ENCODE data around the gene EAPP. TPM values are rescaled to one million over a fixed set of nuclear protein-coding genes. Genes with fewer than 3 reads are reported as not detected.
A peak's percentile ranks its signal among the peaks of the same experiment; 100 is the strongest.
"Not testable (repeated sequence)": the region's sequence is repeated elsewhere in the genome, so short reads cannot be mapped to it uniquely, and the experiment has no call there.

Gene EAPP, protein sequence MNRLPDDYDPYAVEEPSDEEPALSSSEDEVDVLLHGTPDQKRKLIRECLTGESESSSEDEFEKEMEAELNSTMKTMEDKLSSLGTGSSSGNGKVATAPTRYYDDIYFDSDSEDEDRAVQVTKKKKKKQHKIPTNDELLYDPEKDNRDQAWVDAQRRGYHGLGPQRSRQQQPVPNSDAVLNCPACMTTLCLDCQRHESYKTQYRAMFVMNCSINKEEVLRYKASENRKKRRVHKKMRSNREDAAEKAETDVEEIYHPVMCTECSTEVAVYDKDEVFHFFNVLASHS
- total RNA-seq (2014; rRNA removed; shearing (Covaris generic)), result 41.3 and 54.1 TPM in 2 replicates

DNA sequence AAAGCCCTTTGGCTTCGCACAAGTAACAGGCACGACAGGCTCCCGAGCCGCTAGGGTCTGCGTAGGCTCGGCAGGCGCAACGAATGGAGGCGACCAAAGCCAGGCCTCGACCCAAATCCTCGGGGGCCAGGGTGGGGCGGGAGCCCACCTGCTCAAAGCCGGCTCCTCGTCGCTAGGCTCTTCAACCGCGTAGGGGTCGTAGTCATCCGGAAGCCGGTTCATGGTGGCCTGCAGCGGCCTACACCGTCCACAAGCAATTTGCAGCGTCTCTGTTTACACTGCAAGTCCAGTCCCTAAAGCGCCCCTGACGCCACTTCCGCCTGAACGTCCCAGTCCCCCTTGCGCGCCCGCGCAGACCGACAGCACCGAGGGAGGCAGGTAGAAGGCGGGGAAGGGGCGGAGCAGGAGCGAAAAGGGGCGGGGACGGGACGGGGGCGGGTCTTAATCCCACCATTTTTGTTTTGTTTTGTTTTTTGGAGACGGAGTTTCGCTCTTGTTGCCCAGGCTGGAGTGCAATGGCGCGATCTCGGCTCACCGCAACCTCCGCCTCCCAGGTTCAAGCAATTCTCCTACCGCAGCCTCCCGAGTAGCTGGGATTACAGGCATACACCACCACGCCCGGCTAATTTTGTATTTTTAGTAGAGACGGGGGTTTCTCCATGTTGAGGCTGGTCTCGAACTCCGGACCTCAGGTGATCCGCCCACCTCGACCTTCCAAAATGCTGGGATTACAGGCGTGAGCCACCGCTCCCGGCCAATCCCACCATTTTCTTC is at the start of gene EAPP:
EAPP (minus strand) TSS at position 295 of the 774 bp plus-strand sequence; CDS start at position 222, 73 bp downstream.
- DNase-seq (ENCODE audit: low read depth), result peak; percentile 95

DNA sequence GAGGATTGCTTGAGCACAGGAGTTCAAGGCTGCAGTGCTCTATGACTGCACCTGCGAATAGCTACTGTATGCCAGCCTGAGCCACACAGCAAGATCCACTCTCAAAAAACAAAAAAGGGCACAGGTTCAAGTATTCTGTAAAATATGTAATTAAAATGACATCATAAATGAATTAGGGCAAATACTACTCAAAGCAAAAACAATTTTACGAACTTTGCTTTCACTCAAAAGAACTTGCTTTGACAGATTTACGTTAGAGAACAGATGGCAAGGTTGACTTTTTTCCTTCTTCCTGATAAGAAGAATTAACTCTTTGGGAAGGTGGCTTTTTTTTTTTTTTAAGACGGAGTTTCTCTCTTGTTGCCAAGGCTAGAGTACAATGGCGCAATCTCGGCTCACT is 44.0 kb upstream of the EAPP start:
- no peak for DNase-seq (ENCODE audit: low read depth)

DNA sequence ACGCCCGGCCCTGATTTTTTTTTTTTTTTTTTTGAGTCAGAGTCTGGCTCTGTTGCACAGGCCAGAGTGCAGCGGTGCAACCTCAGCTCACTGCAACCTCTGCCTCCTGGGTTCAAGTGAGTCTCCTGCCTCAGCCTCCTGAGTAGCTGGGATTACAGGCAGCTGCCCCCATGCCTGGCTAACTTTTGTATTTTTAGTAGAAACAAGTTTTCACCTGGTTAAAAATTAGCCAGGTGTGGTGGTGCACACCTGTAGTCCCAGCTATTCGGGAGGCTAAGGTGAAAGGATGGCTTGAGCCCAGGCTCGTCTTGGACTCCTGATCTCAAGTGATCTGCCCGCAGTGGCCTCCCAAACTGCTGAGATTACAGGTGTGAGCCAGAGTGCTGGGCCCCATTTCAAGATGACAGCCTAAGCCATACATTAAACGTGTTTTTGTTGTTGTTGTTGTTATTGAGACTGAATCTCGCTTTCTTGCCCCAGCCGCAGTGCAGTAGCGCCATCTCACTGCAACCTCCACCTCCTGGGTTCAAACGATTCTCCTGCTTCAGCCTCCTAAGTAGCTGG is 42.7 kb upstream of the EAPP start:
- DNase-seq (ENCODE audit: low read depth), result no peak

DNA sequence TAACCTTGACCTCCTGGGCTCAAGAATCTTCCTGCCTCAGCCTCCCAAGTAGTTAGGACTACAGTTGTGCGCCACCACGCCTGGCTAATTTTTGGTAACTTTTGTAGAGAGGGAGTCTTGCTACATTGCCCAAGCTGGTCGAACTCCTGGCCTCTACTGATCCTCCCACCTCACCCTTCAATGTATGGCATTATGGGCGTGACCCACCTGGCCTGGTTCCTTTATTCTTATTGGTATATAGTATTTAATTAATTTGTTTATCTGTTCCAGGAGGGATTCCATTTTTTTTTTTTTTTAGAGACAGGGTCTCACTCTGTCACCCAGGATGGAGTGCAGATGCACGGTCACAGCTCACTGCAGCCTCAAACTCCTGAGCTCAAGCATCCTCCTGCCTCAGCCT is 40.9 kb upstream of the EAPP start:
- no peak for DNase-seq (ENCODE audit: low read depth)

DNA sequence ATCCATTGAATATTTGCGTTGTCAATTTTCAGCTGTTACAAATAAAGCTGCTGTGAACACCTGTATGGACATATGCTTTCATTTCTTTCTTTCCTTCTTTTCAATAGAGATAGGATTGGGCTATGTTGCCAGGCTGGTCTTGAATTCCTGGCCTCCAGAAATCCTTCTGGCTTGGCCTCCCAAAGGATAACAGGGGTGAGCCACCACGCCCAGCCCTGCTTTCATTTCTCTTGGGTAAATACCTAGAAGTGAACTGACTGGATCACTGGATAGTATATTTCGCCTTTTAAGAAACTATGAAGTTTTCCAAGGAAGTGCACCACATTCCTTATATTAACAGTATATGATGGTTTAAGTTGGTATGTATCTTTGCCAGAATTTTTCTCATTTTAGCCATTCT is 32.3 kb upstream of the EAPP start:
- no peak for DNase-seq (ENCODE audit: low read depth)

DNA sequence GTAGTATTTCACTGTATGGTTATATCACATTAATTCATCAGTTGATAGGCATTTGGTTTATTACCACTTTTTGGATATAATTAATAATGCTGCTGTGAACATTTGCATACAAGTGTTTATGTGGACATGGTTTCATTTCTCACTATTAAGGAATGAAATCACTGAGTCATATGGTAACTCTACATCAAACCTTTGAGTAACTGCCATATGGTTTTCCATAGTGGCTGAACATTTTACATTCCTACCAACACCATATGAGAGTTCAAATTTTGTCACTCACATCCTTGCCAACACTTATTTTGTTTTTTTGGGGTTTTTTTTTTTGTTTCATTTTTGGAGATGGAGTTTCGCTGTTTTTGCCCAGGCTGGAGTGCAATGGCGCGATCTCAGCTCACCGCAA is 30.2 kb upstream of the EAPP start:
- DNase-seq (ENCODE audit: low read depth), result no peak

DNA sequence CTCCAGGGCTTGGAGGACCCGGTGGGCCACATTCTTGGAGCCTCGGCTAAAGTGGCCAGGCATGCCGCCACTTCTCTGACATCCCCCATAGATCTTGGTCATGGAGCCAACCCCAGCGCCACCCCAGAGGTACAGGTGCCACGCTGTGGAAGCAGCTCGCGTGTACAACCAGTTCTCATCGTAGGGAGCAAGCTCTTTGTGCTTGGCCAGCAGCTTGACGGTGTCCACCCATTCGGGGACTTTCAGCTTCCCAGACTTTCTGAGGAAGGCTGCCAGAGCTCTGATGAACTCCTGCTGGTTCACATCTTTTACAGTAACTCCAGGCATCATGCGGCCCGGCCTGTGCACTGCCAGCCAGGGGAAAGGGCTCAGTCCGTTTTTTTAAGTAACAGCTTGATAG is 29.3 kb upstream of the EAPP start:
- DNase-seq (ENCODE audit: low read depth), result no peak

DNA sequence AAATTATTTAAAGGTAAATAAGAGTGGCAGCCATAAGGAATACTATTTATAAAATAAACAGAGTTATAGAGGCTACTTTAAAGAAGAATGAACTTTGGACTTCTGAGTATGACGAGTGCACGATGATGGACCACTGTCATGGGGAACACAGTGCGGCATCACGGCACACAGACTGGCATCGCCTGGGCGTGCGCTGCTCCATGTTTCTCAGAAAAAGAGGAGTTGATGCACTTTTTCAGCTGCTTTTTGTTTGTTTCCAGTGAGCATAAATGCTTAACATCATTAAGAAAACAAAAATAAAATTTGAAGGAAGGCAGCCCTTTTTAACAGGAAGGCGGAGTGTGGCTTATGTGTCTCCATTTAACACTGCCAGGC is 23.3 kb upstream of the EAPP start:
- DNase-seq (ENCODE audit: low read depth), result no peak

DNA sequence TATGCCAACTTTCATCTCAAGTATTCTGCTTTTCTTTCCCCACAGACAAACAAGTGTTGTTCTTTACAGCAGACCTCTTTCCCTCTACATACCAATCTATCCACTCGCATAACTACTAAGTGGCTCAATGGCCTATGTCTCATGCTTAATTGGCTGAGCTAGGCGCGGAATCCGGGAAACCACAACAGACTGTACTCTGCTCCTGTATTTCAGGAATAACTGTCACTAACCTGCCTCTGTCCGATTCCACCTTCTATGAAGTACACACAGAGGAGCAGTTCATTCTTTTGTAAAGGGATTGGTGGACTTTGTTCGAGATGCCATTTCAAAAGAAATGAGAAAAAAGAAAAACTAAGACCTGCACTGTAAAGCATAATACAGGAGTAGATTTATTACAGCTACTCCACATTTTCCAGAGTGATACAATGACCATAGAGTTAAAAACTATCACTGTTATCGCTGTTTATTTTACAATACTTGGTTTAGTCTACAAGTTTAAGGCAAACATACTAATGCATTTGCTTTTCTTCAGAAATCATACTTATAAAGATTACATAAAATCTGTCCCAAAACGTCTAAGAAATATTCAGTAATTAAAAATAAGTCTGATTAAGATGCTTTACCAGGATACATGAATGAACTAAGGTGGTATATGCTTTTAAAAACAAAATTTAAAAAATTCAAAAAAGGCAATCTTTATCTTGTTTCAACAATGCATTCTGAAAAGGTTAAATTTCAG is 22.7 kb upstream of the EAPP start:
- not testable (repeated sequence) for DNase-seq (ENCODE audit: low read depth)

DNA sequence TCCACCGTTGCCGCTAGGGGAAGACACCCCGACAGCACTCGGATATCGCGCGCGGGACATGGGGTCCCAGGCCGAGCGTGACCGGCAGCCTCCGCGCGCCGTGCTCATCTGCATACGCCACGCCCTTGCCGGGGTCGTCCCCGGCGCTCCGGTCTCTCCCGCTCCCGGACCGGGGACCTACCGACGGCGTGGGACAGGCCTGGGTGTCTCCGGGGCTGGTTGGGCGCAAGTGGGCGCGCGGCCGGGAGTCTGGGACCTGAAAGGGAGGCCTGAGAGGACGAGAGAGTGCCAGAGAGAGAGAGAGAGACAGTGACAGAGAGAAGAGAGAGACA is 17.0 kb upstream of the EAPP start:
- not testable (repeated sequence) for DNase-seq (ENCODE audit: low read depth)

DNA sequence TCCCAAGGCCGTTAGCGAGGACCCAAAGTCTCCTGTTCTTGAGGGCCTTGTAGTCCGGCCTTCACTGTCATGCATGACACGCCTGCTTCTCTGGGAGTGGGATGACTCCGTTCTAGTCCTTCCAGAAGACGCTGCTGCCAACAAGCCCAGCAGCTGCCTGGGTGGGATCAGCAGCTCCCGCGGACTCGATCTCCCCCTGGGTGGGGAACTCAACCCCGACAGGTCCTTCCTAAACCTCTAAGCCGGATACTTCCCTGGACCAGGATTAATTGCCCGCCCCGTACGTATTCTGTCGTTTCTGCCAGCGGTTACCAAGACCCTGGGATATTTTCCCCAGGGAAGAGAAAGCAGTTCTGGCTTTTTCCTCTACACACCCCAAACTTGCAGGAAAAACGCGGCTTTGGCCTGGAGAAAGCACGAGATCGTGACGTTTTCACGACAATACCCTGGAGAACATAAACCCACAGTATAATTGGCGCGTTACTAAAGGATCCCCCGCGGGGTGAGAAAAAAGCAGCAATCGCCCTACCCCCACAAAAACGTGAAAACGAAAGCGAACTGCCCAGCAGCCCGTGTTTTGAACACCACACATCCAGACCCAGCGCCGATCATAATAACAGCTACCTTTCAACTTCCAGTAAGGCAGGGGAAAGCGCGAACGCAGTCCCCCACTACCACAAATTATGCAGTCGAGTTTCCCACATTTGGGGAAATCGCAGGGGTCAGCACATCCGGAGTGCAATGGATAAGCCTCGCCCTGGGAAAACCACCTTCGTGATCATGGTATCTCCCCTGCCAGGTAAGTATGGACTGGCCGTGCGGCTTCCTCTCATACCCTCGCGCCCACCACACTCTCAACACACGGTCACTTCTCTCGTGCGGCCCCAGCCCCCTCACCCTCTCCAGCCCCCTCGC is 16.3 kb upstream of the EAPP start:
- not testable (repeated sequence) for DNase-seq (ENCODE audit: low read depth)

DNA sequence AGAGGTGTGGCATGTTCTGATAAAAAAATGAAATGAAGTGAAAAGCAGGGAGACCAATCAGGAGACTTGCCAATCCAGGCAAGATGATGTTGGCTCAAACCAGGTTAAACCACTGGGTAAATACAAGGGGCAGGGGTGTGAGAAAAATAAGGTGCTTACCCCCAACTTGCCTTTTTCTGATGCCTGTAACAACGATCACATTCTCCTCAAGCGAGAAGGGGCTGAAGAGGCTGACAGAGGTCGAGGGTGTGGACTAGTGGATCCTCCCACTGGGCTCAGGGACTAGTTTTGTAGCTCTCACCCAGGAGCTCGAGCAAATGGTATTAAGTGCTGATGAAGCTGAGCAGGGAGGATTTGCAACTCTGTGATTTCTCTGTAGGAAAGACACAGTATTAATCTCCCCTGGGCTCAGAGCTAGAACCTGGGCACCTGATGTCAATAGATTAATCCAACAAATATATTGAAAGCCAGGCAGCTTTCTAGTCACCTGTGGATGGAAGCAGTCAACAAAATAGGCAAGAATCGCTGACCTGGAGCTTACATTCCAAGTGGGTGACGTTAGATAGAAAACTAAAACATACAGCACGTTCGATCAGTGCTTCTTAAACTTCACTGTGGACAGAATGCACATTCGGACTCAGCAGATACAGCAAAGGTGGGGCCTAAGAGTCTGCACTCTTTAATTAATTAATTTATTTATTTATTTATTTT is 15.2 kb upstream of the EAPP start:
- peak; percentile 52 for DNase-seq (ENCODE audit: low read depth)

DNA sequence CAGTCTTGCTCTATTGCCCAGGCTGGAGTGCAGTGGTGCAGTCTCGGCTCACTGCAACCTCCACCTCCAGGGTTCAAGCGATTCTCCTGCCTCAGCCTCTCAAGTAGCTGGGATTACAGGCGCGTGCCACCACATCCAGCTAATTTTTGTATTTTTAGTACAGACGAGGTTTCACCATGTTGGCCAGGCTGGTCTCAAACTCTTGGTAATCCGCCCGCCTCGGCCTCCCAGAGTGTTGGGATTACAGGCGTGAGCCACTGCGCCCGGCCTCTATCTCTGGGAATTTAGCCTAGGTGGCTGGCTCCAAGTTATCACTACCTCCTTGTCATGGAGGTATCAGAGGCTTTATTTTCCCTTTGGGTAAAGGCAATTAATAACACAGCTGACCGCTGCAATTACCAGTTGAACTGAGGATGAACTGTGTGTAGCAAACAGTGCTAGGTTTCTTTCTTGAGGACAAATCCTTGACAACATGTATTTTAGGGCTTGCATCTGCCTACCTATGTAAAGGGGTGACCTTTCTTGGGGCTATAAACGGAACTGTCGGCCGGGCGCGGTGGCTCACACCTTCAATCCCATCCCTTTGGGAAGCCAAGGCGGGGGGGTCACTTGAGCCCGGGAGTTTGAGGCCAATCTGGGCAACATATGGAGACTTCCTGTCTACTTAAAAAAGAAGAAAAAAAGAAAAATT is 9.9 kb upstream of the EAPP start:
- not testable (repeated sequence) for DNase-seq (ENCODE audit: low read depth)

DNA sequence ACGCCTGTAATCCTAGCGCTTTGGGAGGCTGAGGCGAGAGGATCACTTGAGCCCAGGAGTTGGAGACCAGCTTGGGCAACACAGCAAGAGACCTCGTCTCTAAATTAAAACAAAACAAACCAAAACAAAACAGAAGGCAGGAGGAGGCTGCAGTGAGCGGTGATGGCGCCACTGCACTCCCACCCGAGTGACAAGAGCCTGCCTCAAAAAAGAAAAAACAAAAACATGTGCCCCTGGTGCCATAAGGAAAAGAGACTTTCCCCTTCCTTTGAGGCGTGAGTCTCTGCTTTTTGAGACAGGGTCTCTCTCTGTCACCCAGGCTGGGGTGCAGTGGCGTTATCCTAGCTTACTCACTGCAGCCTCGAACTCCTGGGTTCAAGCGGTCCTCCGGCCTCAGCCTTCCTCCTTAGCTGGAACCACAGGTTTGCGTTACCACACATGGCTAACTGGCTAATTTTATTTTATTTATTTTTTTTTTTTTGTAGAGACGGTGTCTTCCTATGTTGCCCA is 9.0 kb upstream of the EAPP start:
- DNase-seq (ENCODE audit: low read depth), result peak; percentile 21

DNA sequence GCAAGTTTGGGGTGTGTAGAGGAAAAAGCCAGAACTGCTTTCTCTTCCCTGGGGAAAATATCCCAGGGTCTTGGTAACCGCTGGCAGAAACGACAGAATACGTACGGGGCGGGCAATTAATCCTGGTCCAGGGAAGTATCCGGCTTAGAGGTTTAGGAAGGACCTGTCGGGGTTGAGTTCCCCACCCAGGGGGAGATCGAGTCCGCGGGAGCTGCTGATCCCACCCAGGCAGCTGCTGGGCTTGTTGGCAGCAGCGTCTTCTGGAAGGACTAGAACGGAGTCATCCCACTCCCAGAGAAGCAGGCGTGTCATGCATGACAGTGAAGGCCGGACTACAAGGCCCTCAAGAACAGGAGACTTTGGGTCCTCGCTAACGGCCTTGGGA is 7.6 kb upstream of the EAPP start:
- not testable (repeated sequence) for DNase-seq (ENCODE audit: low read depth)

DNA sequence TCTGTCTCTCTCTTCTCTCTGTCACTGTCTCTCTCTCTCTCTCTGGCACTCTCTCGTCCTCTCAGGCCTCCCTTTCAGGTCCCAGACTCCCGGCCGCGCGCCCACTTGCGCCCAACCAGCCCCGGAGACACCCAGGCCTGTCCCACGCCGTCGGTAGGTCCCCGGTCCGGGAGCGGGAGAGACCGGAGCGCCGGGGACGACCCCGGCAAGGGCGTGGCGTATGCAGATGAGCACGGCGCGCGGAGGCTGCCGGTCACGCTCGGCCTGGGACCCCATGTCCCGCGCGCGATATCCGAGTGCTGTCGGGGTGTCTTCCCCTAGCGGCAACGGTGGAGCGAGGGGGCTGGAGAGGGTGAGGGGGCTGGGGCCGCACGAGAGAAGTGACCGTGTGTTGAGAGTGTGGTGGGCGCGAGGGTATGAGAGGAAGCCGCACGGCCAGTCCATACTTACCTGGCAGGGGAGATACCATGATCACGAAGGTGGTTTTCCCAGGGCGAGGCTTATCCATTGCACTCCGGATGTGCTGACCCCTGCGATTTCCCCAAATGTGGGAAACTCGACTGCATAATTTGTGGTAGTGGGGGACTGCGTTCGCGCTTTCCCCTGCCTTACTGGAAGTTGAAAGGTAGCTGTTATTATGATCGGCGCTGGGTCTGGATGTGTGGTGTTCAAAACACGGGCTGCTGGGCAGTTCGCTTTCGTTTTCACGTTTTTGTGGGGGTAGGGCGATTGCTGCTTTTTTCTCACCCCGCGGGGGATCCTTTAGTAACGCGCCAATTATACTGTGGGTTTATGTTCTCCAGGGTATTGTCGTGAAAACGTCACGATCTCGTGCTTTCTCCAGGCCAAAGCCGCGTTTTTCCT is 7.0 kb upstream of the EAPP start:
- not testable (repeated sequence) for DNase-seq (ENCODE audit: low read depth)

DNA sequence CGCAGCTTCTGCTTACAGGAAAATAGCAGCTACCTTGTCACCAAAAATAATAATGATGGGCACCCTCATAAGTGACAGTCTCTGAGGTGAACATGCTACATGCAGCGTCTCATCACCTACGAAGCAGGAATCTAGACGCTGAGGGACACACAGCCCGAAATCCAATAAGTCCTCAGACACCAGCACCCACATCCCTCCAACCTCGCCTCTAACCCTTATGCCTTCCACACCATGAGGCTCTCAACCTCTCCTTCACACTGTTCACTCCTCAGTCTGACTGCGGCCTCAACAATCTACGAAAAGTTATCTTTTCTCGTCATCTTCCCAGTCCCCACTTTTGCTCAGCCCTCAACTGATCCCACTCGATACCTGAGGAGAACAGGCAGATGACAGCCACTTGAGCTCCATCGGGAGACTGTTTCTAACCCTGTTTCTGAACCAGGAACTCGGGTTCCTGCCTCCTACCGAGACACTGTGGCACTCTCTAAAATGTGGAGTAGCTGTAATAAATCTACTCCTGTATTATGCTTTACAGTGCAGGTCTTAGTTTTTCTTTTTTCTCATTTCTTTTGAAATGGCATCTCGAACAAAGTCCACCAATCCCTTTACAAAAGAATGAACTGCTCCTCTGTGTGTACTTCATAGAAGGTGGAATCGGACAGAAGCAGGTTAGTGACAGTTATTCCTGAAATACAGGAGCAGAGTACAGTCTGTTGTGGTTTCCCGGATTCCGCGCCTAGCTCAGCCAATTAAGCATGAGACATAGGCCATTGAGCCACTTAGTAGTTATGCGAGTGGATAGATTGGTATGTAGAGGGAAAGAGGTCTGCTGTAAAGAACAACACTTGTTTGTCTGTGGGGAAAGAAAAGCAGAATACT is 919 bp upstream of the EAPP start:
- not testable (repeated sequence) for DNase-seq (ENCODE audit: low read depth)

DNA sequence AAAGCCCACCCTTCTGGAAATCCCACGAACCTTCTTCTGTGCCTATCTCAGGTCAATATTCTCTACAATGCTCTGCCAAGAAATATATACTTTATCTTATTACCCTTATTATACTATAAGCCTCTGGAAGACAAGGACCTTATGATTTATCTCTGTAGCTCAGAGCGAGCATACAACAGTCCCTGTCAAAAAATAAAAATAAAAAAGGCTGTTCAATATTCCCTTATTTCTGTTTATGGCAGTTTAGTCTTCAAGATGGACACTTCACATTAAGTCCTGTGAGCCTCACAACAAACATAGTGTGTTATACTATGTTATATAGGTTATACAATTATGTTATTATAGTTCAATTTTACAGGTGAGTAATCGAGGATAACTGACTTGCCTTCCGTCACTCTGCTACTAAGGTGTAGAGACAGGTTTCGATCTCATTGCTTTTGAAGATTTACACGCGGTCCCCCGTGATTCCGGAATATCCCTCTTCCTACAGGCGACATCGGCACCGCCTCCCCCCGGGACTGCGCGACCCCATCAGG is 562 bp downstream of the EAPP start:
- no peak for DNase-seq (ENCODE audit: low read depth)
